DMS53 treated with DMSO at 0.1 percent for 48 hours (cell line): ENCODE measurements around the gene CCBE1.

Experiments used
- DNase-seq: peaks from one replicate; lab custom pipeline; 2025; ENCODE audit not compliant: unreplicated experiment; lab: John Stamatoyannopoulos, UW

CCBE1 gene

GRCh38 chr18:59509481-59510442 lies 187.5 kb downstream of the CCBE1 start:
- no peak for DNase-seq

GRCh38 chr18:59505356-59505755 lies 191.9 kb downstream of the CCBE1 start:
- DNase-seq = no peak

- DNase-seq = no peak
These were observed 194.7 kb downstream of the CCBE1 start for GRCh38 chr18:59502274-59503175.

- no peak for DNase-seq
These were observed 195.3 kb downstream of the CCBE1 start for GRCh38 chr18:59501920-59502273.

- DNase-seq = no peak
These were observed 196.5 kb downstream of the CCBE1 start for GRCh38 chr18:59500765-59501164.

- no peak for DNase-seq
These were observed 198.6 kb downstream of the CCBE1 start for GRCh38 chr18:59498506-59499086.

- no peak for DNase-seq
These were observed 204.3 kb downstream of the CCBE1 start for GRCh38 chr18:59492756-59493421.

- no peak for DNase-seq
These were observed 208.3 kb downstream of the CCBE1 start for GRCh38 chr18:59488899-59489298.

GRCh38 chr18:59485382-59485781 lies 211.8 kb downstream of the CCBE1 start:
- DNase-seq = no peak

- DNase-seq = no peak
These were observed 212.5 kb downstream of the CCBE1 start for GRCh38 chr18:59484561-59485328.

- DNase-seq = no peak
These were observed 213.1 kb downstream of the CCBE1 start for GRCh38 chr18:59484131-59484530.

GRCh38 chr18:59481436-59481835 lies 215.8 kb downstream of the CCBE1 start:
- no peak for DNase-seq

GRCh38 chr18:59479776-59480175 lies 217.4 kb downstream of the CCBE1 start:
- no peak for DNase-seq

- no peak for DNase-seq
These were observed 218.6 kb downstream of the CCBE1 start for GRCh38 chr18:59478591-59478990.

GRCh38 chr18:59477849-59478248 lies 219.4 kb downstream of the CCBE1 start:
- DNase-seq = no peak

- DNase-seq = no peak
These were observed 226.6 kb downstream of the CCBE1 start for GRCh38 chr18:59470561-59471121.

- no peak for DNase-seq
These were observed 227.6 kb downstream of the CCBE1 start for GRCh38 chr18:59469463-59470180.

GRCh38 chr18:59468821-59469220 lies 228.4 kb downstream of the CCBE1 start:
- no peak for DNase-seq

- no peak for DNase-seq
These were observed 229.7 kb downstream of the CCBE1 start for GRCh38 chr18:59467497-59467896.
